ENCODE results near the gene NCOA3. TPM values are rescaled to one million over a fixed set of nuclear protein-coding genes. Genes with fewer than 3 reads are reported as not detected.

The NCOA3 gene
- total and polyA plus RNA-seq, 2 experiments from 2014 or later = 6.7 to 16.2 TPM

GRCh38 chr20:47706345-47706744 lies 204.7 kb downstream of the NCOA3 start:
- Histone ChIP-seq H3K27ac (no peak overlapping the region), H3K27me3 (no peaks in the 10 kb centered on the region), H3K9me3 (ENCODE audit: low read depth) (no peaks in the 10 kb centered on the region), H3K4me1 (ENCODE audit: low read depth) (no peaks in the 10 kb centered on the region), H3K4me3 (no peak overlapping the region), H3K36me3 (no peaks in the 10 kb centered on the region)
- no peak for TF ChIP-seq CTCF (IDR thresholded peaks at IDR 0.05; ENCODE audit: low read depth, low read length)
- DNase-seq (ENCODE audit: low read depth in 1 of 2, low spot score in 1 of 2) = no peak

Other genes with a start within 250 kb of the NCOA3 start
- 33.0 and 45.0 TPM in 2 replicates for gene ZMYND8, start 145.2 kb upstream of the NCOA3 start, total RNA-seq
- 27.5 and 27.6 TPM in 2 replicates for gene ZMYND8, start 145.2 kb upstream of the NCOA3 start, polyA plus RNA-seq

Data from cardiac muscle cell (in vitro differentiated cells and primary cell).